Fibroblast of upper back skin (primary cell): Measurements from ENCODE around the gene SNED1.

Experiments used
- DNase-seq: peaks from one replicate; pipeline ENCODE4 v3.0.0-alpha.2; 2013

SNED1 gene

GRCh38 chr2:241031436-241032165, 33.2 kb downstream of the SNED1 start:
- DNase-seq: no peak

GRCh38 chr2:241033336-241033987, 35.0 kb downstream of the SNED1 start:
- no peak for DNase-seq

- no peak for DNase-seq
Measured at GRCh38 chr2:241033994-241034393, 35.6 kb downstream of the SNED1 start.

GRCh38 chr2:241034490-241035141, 36.2 kb downstream of the SNED1 start:
- DNase-seq: no peak

GRCh38 chr2:241035142-241035817, 36.9 kb downstream of the SNED1 start:
- no peak for DNase-seq

GRCh38 chr2:241035818-241036396, 37.5 kb downstream of the SNED1 start:
- no peak for DNase-seq

GRCh38 chr2:241036397-241036963, 38.1 kb downstream of the SNED1 start:
- DNase-seq: peak; percentile 1

- no peak for DNase-seq
Measured at GRCh38 chr2:241036964-241037421, 38.6 kb downstream of the SNED1 start.

GRCh38 chr2:241037498-241037897, 39.1 kb downstream of the SNED1 start:
- DNase-seq: no peak

- no peak for DNase-seq
Measured at GRCh38 chr2:241038374-241039180, 40.2 kb downstream of the SNED1 start.

- DNase-seq: no peak
Measured at GRCh38 chr2:241039416-241039815, 41.0 kb downstream of the SNED1 start.

- DNase-seq: no peak
Measured at GRCh38 chr2:241040081-241040803, 41.8 kb downstream of the SNED1 start.

GRCh38 chr2:241041589-241042158, 43.3 kb downstream of the SNED1 start:
- no peak for DNase-seq

GRCh38 chr2:241043581-241043980, 45.2 kb downstream of the SNED1 start:
- no peak for DNase-seq

- no peak for DNase-seq
Measured at GRCh38 chr2:241047253-241048010, 49.0 kb downstream of the SNED1 start.

- DNase-seq: no peak
Measured at GRCh38 chr2:241048149-241048948, 49.9 kb downstream of the SNED1 start.

GRCh38 chr2:241048949-241049343, 50.5 kb downstream of the SNED1 start:
- DNase-seq: no peak

- DNase-seq: peak; percentile 22
Measured at GRCh38 chr2:241049739-241050623, 51.6 kb downstream of the SNED1 start.
